Cardiac muscle cell (in vitro differentiated cells and primary cell): ENCODE results near the gene CLIC5. TPM values are rescaled to one million over a fixed set of nuclear protein-coding genes. Genes with fewer than 3 reads are reported as not detected.

Source experiments
- DNase-seq, 2 donors: peaks; one replicate each; pipeline versions ENCODE4 v3.0.0 to v3.0.0-alpha.2; 2010 to 2017; ENCODE audit warnings: low read depth in 1 of 2, low spot score in 1 of 2
- H3K27ac ChIP-seq: fragments of 200-600 bp; sonication (generic); 2 replicates; pipeline ENCODE4 v1.5.1; 2016
- H3K27me3 ChIP-seq: fragments of 200-600 bp; sonication (generic); 2 replicates; pipeline ENCODE4 v1.6.0; 2016; ENCODE audit warnings: control low read depth
- H3K36me3 ChIP-seq: fragments of 200-600 bp; sonication (generic); 2 replicates; pipeline ENCODE4 v1.5.1; 2016; ENCODE audit warnings: control low read depth
- H3K4me1 ChIP-seq: fragments of 200-600 bp; sonication (generic); 2 replicates; pipeline ENCODE4 v1.8.1; 2017; ENCODE audit warnings: low read depth, mild to moderate bottlenecking, mixed run types
- H3K4me3 ChIP-seq: fragments of 200-600 bp; sonication (generic); 2 replicates; pipeline ENCODE4 v1.5.1; 2016; ENCODE audit warnings: mild to moderate bottlenecking
- H3K9me3 ChIP-seq: fragments of 200-600 bp; sonication (generic); 2 replicates; pipeline ENCODE4 v1.5.1; 2017; ENCODE audit warnings: low read depth, mild to moderate bottlenecking, control low read depth
- polyA plus RNA-seq: library from polyadenylated mRNA; unstranded; fragments of >200 nt; fragmentation: Nextera tagmentation; extraction: Ambion mirVana; gene quantifications from 2 replicates; pipeline ENCODE4 v1.2.1, GENCODE V29; 2016
- total RNA-seq: library from RNA; depleted of rRNA; stranded (reverse); fragments of >200 nt; gene quantifications from 2 replicates; pipeline ENCODE4 v1.2.3, GENCODE V29; 2016
- TF ChIP-seq, protein P1 (sequence below): IDR thresholded peaks from 2 replicates; pipeline ENCODE4 v1.5.1; 2012; ENCODE audit warnings: low read depth, mild to moderate bottlenecking, low read length

The CLIC5 gene
- total and polyA plus RNA-seq, 2 experiments from 2014 or later, result 10.5 to 24.5 TPM

- no peak overlapping the region for H3K27ac ChIP-seq
- no peaks in the 10 kb centered on the region for H3K27me3 ChIP-seq
- no peaks in the 10 kb centered on the region for H3K9me3 ChIP-seq
- H3K4me1 ChIP-seq, result no peaks in the 10 kb centered on the region
- TF ChIP-seq, protein P1, sequence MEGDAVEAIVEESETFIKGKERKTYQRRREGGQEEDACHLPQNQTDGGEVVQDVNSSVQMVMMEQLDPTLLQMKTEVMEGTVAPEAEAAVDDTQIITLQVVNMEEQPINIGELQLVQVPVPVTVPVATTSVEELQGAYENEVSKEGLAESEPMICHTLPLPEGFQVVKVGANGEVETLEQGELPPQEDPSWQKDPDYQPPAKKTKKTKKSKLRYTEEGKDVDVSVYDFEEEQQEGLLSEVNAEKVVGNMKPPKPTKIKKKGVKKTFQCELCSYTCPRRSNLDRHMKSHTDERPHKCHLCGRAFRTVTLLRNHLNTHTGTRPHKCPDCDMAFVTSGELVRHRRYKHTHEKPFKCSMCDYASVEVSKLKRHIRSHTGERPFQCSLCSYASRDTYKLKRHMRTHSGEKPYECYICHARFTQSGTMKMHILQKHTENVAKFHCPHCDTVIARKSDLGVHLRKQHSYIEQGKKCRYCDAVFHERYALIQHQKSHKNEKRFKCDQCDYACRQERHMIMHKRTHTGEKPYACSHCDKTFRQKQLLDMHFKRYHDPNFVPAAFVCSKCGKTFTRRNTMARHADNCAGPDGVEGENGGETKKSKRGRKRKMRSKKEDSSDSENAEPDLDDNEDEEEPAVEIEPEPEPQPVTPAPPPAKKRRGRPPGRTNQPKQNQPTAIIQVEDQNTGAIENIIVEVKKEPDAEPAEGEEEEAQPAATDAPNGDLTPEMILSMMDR, result no peak
- no peaks in the 10 kb centered on the region for H3K36me3 ChIP-seq
- H3K4me3 ChIP-seq, result no peak overlapping the region
- no peak for DNase-seq
These were observed 19.6 kb upstream of the CLIC5 start for GRCh38 chr6:46035242-46035641.

DNA sequence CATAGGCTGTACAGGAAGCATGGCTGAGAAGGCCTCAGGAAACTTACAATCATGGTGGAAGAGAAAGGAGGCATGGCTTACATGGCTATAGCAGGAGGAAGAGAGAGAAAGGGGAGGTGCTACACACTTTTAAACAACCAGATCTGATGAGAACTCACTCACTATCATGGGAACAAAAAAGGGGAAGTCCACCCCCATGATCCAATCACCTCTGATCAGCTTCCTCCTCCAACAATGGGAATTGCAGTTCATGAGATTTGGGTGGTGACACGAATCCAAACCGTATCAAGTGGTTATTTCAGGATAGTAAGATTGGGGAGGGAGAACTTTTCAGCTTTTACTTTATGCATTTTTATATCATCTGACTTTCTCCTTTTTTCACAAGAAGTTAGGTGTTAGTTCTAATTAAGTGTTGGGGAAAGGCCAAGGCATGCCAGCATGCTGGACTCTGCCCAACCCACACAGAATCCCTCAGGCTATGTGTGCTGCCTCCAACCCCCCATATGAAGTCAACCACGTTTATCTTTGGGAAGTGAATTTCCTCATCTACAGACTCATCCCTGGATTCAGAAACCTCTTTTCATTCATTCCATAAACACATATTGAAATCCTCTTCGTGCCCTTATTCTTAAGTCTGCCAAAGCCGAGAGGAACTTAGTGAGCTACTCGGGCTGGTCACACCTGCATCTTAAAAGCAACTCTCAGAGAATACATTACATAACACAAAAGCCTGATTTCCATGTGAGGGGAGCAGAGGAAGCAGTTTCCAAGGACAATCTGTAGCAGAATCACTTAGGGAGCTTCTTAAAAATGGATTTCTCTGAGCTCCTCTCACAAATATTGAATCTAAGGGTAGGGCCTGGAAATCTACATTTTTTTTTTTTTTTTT, 16.7 kb upstream of the CLIC5 start:
- H3K4me1 ChIP-seq, result no peaks in the 10 kb centered on the region
- no peak overlapping the region for H3K4me3 ChIP-seq
- H3K27ac ChIP-seq, result no peak overlapping the region
- H3K9me3 ChIP-seq, result no peaks in the 10 kb centered on the region
- TF ChIP-seq, protein P1, result no peak
- H3K36me3 ChIP-seq, result no peaks in the 10 kb centered on the region
- no peaks in the 10 kb centered on the region for H3K27me3 ChIP-seq
- no peak for DNase-seq

GRCh38 chr6:46029602-46030001, 13.9 kb upstream of the CLIC5 start:
- Histone ChIP-seq H3K9me3 (no peaks in the 10 kb centered on the region), H3K36me3 (no peaks in the 10 kb centered on the region), H3K4me3 (no peak overlapping the region), H3K27me3 (no peaks in the 10 kb centered on the region), H3K4me1 (no peaks in the 10 kb centered on the region), H3K27ac (no peak overlapping the region)
- DNase-seq, result no peak
- TF ChIP-seq, protein P1, result no peak

DNA sequence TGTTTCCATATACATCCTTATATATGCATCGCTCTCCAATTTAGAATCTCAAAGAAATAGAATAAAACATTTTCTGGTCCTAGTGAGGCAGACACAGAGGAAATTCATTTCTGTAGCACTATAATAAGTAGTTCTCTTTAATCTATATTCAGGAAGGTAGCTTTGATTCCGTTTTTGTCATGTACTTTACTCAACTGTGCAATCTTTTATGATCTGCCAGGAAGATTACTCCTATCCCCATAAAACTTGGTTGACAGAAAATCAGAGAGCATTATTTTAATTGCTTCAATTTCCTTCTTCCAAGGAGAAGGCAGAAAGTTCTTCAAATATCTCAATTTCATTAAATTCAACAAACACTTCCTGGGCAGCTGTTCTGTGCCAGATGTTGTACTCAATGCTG, 10.6 kb upstream of the CLIC5 start:
- H3K27me3 ChIP-seq, result no peaks in the 10 kb centered on the region
- H3K4me3 ChIP-seq, result no peak overlapping the region
- no peaks in the 10 kb centered on the region for H3K9me3 ChIP-seq
- TF ChIP-seq, protein P1, result no peak
- H3K36me3 ChIP-seq, result no peaks in the 10 kb centered on the region
- H3K27ac ChIP-seq, result no peak overlapping the region
- no peak for DNase-seq
- H3K4me1 ChIP-seq, result no peaks in the 10 kb centered on the region

GRCh38 chr6:46025573-46025972, 9.9 kb upstream of the CLIC5 start:
- H3K36me3 ChIP-seq, result no peaks in the 10 kb centered on the region
- no peaks in the 10 kb centered on the region for H3K9me3 ChIP-seq
- no peaks in the 10 kb centered on the region for H3K27me3 ChIP-seq
- TF ChIP-seq, protein P1, result no peak
- no peaks in the 10 kb centered on the region for H3K4me1 ChIP-seq
- no peak for DNase-seq
- no peak overlapping the region for H3K27ac ChIP-seq
- no peak overlapping the region for H3K4me3 ChIP-seq
